HCT116 (cell line): ENCODE data around the gene IL20. TPM values are rescaled to one million over a fixed set of nuclear protein-coding genes. Genes with fewer than 3 reads are reported as not detected.

ENCODE experiments used
- ATAC-seq: fragments of 200-7000 bp; cut with Tn5 transposase; 2 replicates; pipeline ENCODE4 v1.9.1; 2020; ENCODE audit warnings: mild to moderate bottlenecking, moderate library complexity
- BruUV-seq: library from RNA; stranded (reverse); fragments of 400-500 nt; replicated peaks from 2 replicates; lab custom pipeline; 2021; lab: Mats Ljungman, UMichigan
- CTCF ChIA-PET: fragments of 300-600 bp; sonication (Branson Sonifier 250); formaldehyde crosslinking; loops from one replicate; lab custom pipeline; 2021; ENCODE audit warnings: antibody characterized with exemption; lab: Charles Lee
- POLR2A ChIA-PET: fragments of 300-600, 350-600 bp; sonication (Branson Sonifier 250); formaldehyde crosslinking; loops from one replicate; lab custom pipeline; 2021; ENCODE audit warnings: antibody characterized with exemption; lab: Charles Lee
- RAD21 ChIA-PET, 2 experiments: fragments of 300-600 bp; sonication (Branson Sonifier 250); formaldehyde crosslinking; loops; one replicate each; lab custom pipeline; 2023; ENCODE audit warnings: low total read pairs in 2 of 2; ENCODE audit not compliant: uncharacterized antibody in 2 of 2, unreplicated experiment in 2 of 2, low non-redundant PET in 1 of 2; lab: Charles Lee
- DNase-seq: peaks from one replicate; pipeline ENCODE4 v3.0.0-alpha.2; 2010; ENCODE audit warnings: low read depth, low spot score
- H2AFZ ChIP-seq: fragments of 200-600 bp; shearing (Covaris generic), sonication (generic); 2 replicates; pipeline ENCODE4 v1.6.1; 2017; ENCODE audit warnings: low read depth, mixed run types, mixed read lengths, antibody characterized with exemption, low read length; ENCODE audit not compliant: poor library complexity, severe bottlenecking
- H3K27ac ChIP-seq: 2 replicates; pipeline ENCODE4 v1.5.1; 2012; ENCODE audit warnings: low read depth, low read length
- H3K27me3 ChIP-seq: fragments of 200-600 bp; sonication (generic); 2 replicates; pipeline ENCODE4 v1.6.1; 2016; ENCODE audit warnings: mixed run types, low read length, mixed read lengths; ENCODE audit not compliant: insufficient read depth
- H3K36me3 ChIP-seq, 2 experiments: fragments of 200-500 bp in 1 of 2; fragments of 200-600 bp in 1 of 2; sonication (Bioruptor generic) in 1 of 2; sonication (generic) in 1 of 2; 2 replicates each; pipeline versions ENCODE4 v1.5.1 to v1.6.1; 2014 to 2016; ENCODE audit warnings: low read length in 2 of 2, inconsistent platforms in 1 of 2, mixed read lengths in 1 of 2, mixed run types in 1 of 2; ENCODE audit not compliant: insufficient read depth in 2 of 2, control insufficient read depth in 1 of 2
- H3K4me1 ChIP-seq, 2 experiments: fragments of 200-600 bp in 1 of 2; sonication (generic) in 1 of 2; 2 replicates each; pipeline versions ENCODE4 v1.5.1 to v1.6.1; 2012 to 2017; ENCODE audit warnings: low read length in 2 of 2, inconsistent platforms in 1 of 2, mild to moderate bottlenecking in 1 of 2, mixed read lengths in 1 of 2, mixed run types in 1 of 2, moderate library complexity in 1 of 2; ENCODE audit not compliant: insufficient read depth in 2 of 2, control insufficient read depth in 1 of 2
- H3K4me2 ChIP-seq: fragments of 200-600 bp; sonication (generic); 2 replicates; pipeline ENCODE4 v1.6.1; 2017; ENCODE audit warnings: mixed run types, low read length, mixed read lengths
- H3K4me3 ChIP-seq, 2 experiments: fragments of 200-600 bp in 1 of 2; sonication (generic) in 1 of 2; replicated peaks in 1 of 2; 2 replicates each; pipeline ENCODE4 v1.5.1; 2011 to 2016; ENCODE audit warnings: low read length in 2 of 2, control low read depth in 1 of 2, low read depth in 1 of 2, mild to moderate bottlenecking in 1 of 2, mixed read lengths in 1 of 2, mixed run types in 1 of 2
- H3K79me2 ChIP-seq: fragments of 200-600 bp; sonication (generic); 2 replicates; pipeline ENCODE4 v1.6.1; 2017; ENCODE audit warnings: mild to moderate bottlenecking, mixed run types, low read length, moderate library complexity, mixed read lengths; ENCODE audit not compliant: insufficient read depth
- H3K9ac ChIP-seq: fragments of 200-600 bp; sonication (generic); 2 replicates; pipeline ENCODE4 v1.6.1; 2016; ENCODE audit warnings: low read length, mixed read lengths
- H3K9me2 ChIP-seq: fragments of 200-600 bp; sonication (generic), shearing (Covaris generic); 2 replicates; pipeline ENCODE4 v1.6.1; 2017; ENCODE audit warnings: mixed run types, mild to moderate bottlenecking, moderate library complexity; ENCODE audit not compliant: insufficient read depth
- H3K9me3 ChIP-seq, 2 experiments: fragments of 200-500 bp in 1 of 2; fragments of 200-600 bp in 1 of 2; sonication (Bioruptor generic) in 1 of 2; sonication (generic) in 1 of 2; 2 replicates each; pipeline ENCODE4 v1.6.1; 2014 to 2017; ENCODE audit warnings: low read length in 2 of 2, mixed read lengths in 2 of 2, inconsistent platforms in 1 of 2, low read depth in 1 of 2, mild to moderate bottlenecking in 1 of 2, mixed run types in 1 of 2, moderate library complexity in 1 of 2; ENCODE audit not compliant: control insufficient read depth in 1 of 2, insufficient read depth in 1 of 2
- H4K20me1 ChIP-seq: fragments of 200-600 bp; sonication (generic), shearing (Covaris generic); 2 replicates; pipeline ENCODE4 v1.6.1; 2017; ENCODE audit warnings: mixed run types, mild to moderate bottlenecking, moderate library complexity; ENCODE audit not compliant: insufficient read depth
- CBX3 ChIP-seq: IDR thresholded peaks from 2 replicates; pipeline ENCODE4 v1.6.1; 2012; ENCODE audit warnings: low read depth
- CEBPB ChIP-seq: IDR thresholded peaks from 2 replicates; pipeline ENCODE4 v1.6.1; 2012; ENCODE audit warnings: low read depth
- EGR1 ChIP-seq: IDR thresholded peaks from 2 replicates; pipeline ENCODE4 v1.6.1; 2012; ENCODE audit warnings: low read depth
- POLR2A ChIP-seq: IDR thresholded peaks from 2 replicates; pipeline ENCODE4 v1.7.0; 2011; ENCODE audit warnings: borderline replicate concordance; ENCODE audit not compliant: insufficient read depth, insufficient read length; ENCODE audit errors: extremely low read depth
- POLR2AphosphoS5 ChIP-seq: IDR thresholded peaks from 2 replicates; pipeline ENCODE4 v1.6.1; 2011; ENCODE audit warnings: mild to moderate bottlenecking, low read depth, low read length, moderate library complexity
- TCF7L2 ChIP-seq: IDR thresholded peaks from 2 replicates; pipeline ENCODE4 v1.7.0; 2011; ENCODE audit warnings: borderline replicate concordance, inconsistent platforms; ENCODE audit not compliant: insufficient read depth, insufficient read length; ENCODE audit errors: extremely low read depth
- YY1 ChIP-seq: IDR thresholded peaks from 2 replicates; pipeline ENCODE4 v1.6.1; 2011; ENCODE audit warnings: low read length, low read depth, moderate library complexity, mild to moderate bottlenecking; ENCODE audit not compliant: insufficient replicate concordance; ENCODE audit errors: extremely low read depth
- intact Hi-C: fragments of 100-400 bp; cut with micrococcal nuclease; formaldehyde crosslinking; loops from 2 replicates; pipeline ENCODE4 v1.10.0; 2022
- total RNA-seq: library from RNA; stranded (reverse); gene quantifications from one replicate; pipeline ENCODE4 v1.2.1, GENCODE V29; 2021; ENCODE audit not compliant: unreplicated experiment
- TF ChIP-seq, protein P1 (sequence below): IDR thresholded peaks from 2 replicates; pipeline ENCODE4 v1.6.1; 2012; ENCODE audit warnings: low read depth

Gene IL20
- total RNA-seq, 1 experiment from 2014 or later: not detected

DNA sequence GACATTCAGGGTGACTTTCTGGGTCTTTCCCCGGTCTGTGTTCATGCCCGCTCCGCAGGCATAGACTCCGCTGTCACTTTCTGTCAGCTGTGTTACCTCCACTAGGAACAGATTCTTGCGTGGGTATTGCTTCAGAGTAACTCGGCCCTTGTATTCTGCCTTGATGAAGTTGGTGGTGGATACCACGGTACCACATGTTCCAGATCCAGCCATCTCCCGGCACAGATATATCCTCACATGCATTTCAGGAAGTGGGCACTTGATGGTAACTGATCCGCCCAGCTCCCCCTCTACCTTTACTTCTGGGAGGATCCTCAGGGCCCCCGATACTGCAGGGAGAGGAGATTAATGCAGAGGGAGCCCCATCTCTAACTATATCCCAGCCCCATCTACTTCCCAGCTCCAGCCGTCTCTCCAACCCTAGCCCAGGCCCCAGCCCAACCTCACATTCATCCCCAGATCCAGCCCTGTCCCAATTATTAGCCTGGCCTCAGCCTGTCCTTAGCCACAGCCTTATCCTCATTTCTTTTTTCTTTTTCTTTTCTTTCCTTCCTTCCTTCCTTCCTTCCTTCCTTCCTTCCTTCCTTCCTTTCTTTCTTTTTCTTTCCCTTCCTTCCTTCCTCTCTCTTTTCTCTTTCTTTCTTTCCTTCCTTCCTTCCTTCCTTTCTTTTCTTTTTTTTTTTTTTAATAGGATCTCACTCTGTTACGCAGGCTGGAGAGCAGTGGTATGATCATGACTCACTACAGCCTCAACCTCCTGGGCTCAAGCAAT, 48.5 kb downstream of the IL20 start:
- no TSS peak for BruUV-seq
- H3K9me2 ChIP-seq: no peaks in the 10 kb centered on the region
- TF ChIP-seq POLR2A: no peak
- TF ChIP-seq TCF7L2: no peak
- TF ChIP-seq YY1: no peak
- no peak for TF ChIP-seq EGR1
- no peak for TF ChIP-seq CBX3
- TF ChIP-seq CEBPB: no peak
- TF ChIP-seq, protein P1, sequence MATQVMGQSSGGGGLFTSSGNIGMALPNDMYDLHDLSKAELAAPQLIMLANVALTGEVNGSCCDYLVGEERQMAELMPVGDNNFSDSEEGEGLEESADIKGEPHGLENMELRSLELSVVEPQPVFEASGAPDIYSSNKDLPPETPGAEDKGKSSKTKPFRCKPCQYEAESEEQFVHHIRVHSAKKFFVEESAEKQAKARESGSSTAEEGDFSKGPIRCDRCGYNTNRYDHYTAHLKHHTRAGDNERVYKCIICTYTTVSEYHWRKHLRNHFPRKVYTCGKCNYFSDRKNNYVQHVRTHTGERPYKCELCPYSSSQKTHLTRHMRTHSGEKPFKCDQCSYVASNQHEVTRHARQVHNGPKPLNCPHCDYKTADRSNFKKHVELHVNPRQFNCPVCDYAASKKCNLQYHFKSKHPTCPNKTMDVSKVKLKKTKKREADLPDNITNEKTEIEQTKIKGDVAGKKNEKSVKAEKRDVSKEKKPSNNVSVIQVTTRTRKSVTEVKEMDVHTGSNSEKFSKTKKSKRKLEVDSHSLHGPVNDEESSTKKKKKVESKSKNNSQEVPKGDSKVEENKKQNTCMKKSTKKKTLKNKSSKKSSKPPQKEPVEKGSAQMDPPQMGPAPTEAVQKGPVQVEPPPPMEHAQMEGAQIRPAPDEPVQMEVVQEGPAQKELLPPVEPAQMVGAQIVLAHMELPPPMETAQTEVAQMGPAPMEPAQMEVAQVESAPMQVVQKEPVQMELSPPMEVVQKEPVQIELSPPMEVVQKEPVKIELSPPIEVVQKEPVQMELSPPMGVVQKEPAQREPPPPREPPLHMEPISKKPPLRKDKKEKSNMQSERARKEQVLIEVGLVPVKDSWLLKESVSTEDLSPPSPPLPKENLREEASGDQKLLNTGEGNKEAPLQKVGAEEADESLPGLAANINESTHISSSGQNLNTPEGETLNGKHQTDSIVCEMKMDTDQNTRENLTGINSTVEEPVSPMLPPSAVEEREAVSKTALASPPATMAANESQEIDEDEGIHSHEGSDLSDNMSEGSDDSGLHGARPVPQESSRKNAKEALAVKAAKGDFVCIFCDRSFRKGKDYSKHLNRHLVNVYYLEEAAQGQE: no peak
- no peak for TF ChIP-seq POLR2AphosphoS5
- no peak overlapping the region for H3K27ac ChIP-seq
- no peak for ATAC-seq
- peaks cover 0 to 10% of the 10 kb centered on the region in 2 experiments; a peak in 2 of 4 replicates for H3K4me1 ChIP-seq
- CTCF ChIA-PET: interaction anchor here (2.9 to 3.0 kb wide), 2 partner anchors 19 to 68 kb away, joined by 15 to 48 read pairs; no protein-coding TSS in a partner anchor
- no peak for DNase-seq
- H3K36me3 ChIP-seq: no peaks in the 10 kb centered on the region
- no peak overlapping the region for H3K4me3 ChIP-seq
- POLR2A ChIA-PET: no interaction called here
- no peak overlapping the region for H2AFZ ChIP-seq
- no peaks in the 10 kb centered on the region for H3K9me3 ChIP-seq
- no peak overlapping the region for H3K9ac ChIP-seq
- no peaks in the 10 kb centered on the region for H4K20me1 ChIP-seq
- H3K4me2 ChIP-seq: no peak overlapping the region
- RAD21 ChIA-PET: no interaction called here
- intact Hi-C loops: loop anchor here (2.0 to 5.0 kb wide), 4 partner anchors 57 to 437 kb away; no protein-coding TSS in a partner anchor
- no peaks in the 10 kb centered on the region; the same call in 1 of the 2 replicates for H3K27me3 ChIP-seq
- H3K79me2 ChIP-seq: no peaks in the 10 kb centered on the region
